Endothelial cell of umbilical vein (primary cell): Measurements from ENCODE around the gene NDUFS6. TPM values are rescaled to one million over a fixed set of nuclear protein-coding genes. Genes with fewer than 3 reads are reported as not detected.

Experiments
- BruUV-seq: library from RNA; stranded (reverse); fragments of 400-500 nt; replicated peaks from 2 replicates; lab custom pipeline; 2021; lab: Mats Ljungman, UMichigan
- CTCF ChIA-PET: fragments of 300-600, 350-600 bp; sonication (Branson Sonifier 250); formaldehyde crosslinking; loops from one replicate; lab custom pipeline; 2021; ENCODE audit warnings: antibody characterized with exemption, inconsistent platforms; lab: Charles Lee
- POLR2A ChIA-PET: fragments of 300-600, 350-600 bp; sonication (Branson Sonifier 250); formaldehyde crosslinking; loops from one replicate; lab custom pipeline; 2021; ENCODE audit warnings: antibody characterized with exemption, inconsistent platforms; lab: Charles Lee
- DNase-seq: peaks from one replicate; pipeline ENCODE4 v3.0.0-alpha.2; 2011; ENCODE audit warnings: low read depth, low spot score
- FAIRE-seq: peaks from 2 replicates; lab custom pipeline; 2011; peaks lifted over from hg19 to GRCh38; lab: Jason Lieb, UNC
- H2AFZ ChIP-seq: 2 replicates; pipeline ENCODE4 v1.6.0; 2012; ENCODE audit warnings: low read depth, low read length, control low read depth, inconsistent platforms
- H3K27ac ChIP-seq: 2 replicates; pipeline ENCODE4 v1.5.1; 2011; ENCODE audit warnings: low read depth, mild to moderate bottlenecking, control low read depth, low read length, moderate library complexity; ENCODE audit not compliant: insufficient read depth
- H3K27me3 ChIP-seq, 2 experiments: 2 replicates each; pipeline versions ENCODE4 v1.6.0 to v1.6.1; 2011; ENCODE audit warnings: low read length in 2 of 2, mixed read lengths in 1 of 2; ENCODE audit not compliant: control insufficient read depth in 2 of 2, insufficient read depth in 2 of 2
- H3K36me3 ChIP-seq, 2 experiments: 2 replicates in 1 of 2; 3 replicates in 1 of 2; pipeline ENCODE4 v1.5.1; 2011; ENCODE audit warnings: low read length in 2 of 2, mild to moderate bottlenecking in 1 of 2, moderate library complexity in 1 of 2; ENCODE audit not compliant: control insufficient read depth in 2 of 2, insufficient read depth in 2 of 2; ENCODE audit errors: extremely low read depth in 1 of 2
- H3K4me1 ChIP-seq: 3 replicates; pipeline ENCODE4 v1.5.1; 2011; ENCODE audit warnings: mild to moderate bottlenecking, low read length; ENCODE audit not compliant: control insufficient read depth, insufficient read depth; ENCODE audit errors: extremely low read depth
- H3K4me2 ChIP-seq: 2 replicates; pipeline ENCODE4 v1.6.1; 2011; ENCODE audit warnings: low read length, control low read depth, mixed read lengths; ENCODE audit not compliant: insufficient read depth
- H3K4me3 ChIP-seq, 3 experiments: fragments of 200-600 bp in 1 of 3; sonication (generic), shearing (Covaris generic) in 1 of 3; replicated peaks in 1 of 3; 2 replicates each; pipeline ENCODE4 v1.5.1; 2011 to 2016; ENCODE audit warnings: control low read depth in 3 of 3, low read length in 3 of 3, mild to moderate bottlenecking in 2 of 3, inconsistent platforms in 1 of 3, low read depth in 1 of 3, moderate library complexity in 1 of 3; ENCODE audit not compliant: insufficient read depth in 1 of 3
- H3K79me2 ChIP-seq: 2 replicates; pipeline ENCODE4 v1.6.0; 2012; ENCODE audit warnings: low read length, inconsistent platforms; ENCODE audit not compliant: control insufficient read depth, insufficient read depth
- H3K9ac ChIP-seq: replicated peaks from 2 replicates; pipeline ENCODE3; 2011; ENCODE audit warnings: low read length, control low read depth; ENCODE audit not compliant: insufficient read depth; ENCODE audit errors: extremely low read depth
- H3K9me1 ChIP-seq: replicated peaks from 3 replicates; pipeline ENCODE4 v1.6.0; 2011; ENCODE audit warnings: mild to moderate bottlenecking, low read length; ENCODE audit not compliant: control insufficient read depth, insufficient read depth; ENCODE audit errors: extremely low read depth
- H3K9me3 ChIP-seq: replicated peaks from 2 replicates; pipeline ENCODE4 v1.5.1; 2012; ENCODE audit warnings: low read length, inconsistent platforms; ENCODE audit not compliant: control insufficient read depth, insufficient read depth
- H4K20me1 ChIP-seq: replicated peaks from 2 replicates; pipeline ENCODE3; 2011; ENCODE audit warnings: mild to moderate bottlenecking, low read length; ENCODE audit not compliant: control insufficient read depth, insufficient read depth; ENCODE audit errors: extremely low read depth
- CTCF ChIP-seq, 2 donors: IDR thresholded peaks; 1 replicate in 1 of 2; 2 replicates in 1 of 2; pipeline ENCODE4 v1.5.1; 2011; ENCODE audit warnings: low read length in 2 of 2, mild to moderate bottlenecking in 2 of 2, moderate library complexity in 2 of 2, control low read depth in 1 of 2, inconsistent platforms in 1 of 2, low read depth in 1 of 2; ENCODE audit not compliant: insufficient read depth in 1 of 2; ENCODE audit errors: extremely low read depth in 1 of 2
- EZH2 ChIP-seq: IDR thresholded peaks from 2 replicates; pipeline ENCODE4 v1.6.1; 2012; ENCODE audit warnings: borderline replicate concordance, low read depth, mild to moderate bottlenecking, moderate library complexity, low read length, inconsistent platforms; ENCODE audit not compliant: severe bottlenecking
- FOS ChIP-seq: IDR thresholded peaks from 2 replicates; pipeline ENCODE4 v1.6.1; 2011; ENCODE audit warnings: mild to moderate bottlenecking, low read length, moderate library complexity, borderline replicate concordance; ENCODE audit not compliant: insufficient read depth
- GATA2 ChIP-seq: IDR thresholded peaks from 2 replicates; pipeline ENCODE4 v1.7.0; 2011; ENCODE audit warnings: low read depth, mild to moderate bottlenecking, moderate library complexity, mixed read lengths, low read length; ENCODE audit not compliant: insufficient read length, insufficient read depth
- JUN ChIP-seq: IDR thresholded peaks from 2 replicates; pipeline ENCODE4 v1.6.1; 2011; ENCODE audit warnings: borderline replicate concordance, low read depth; ENCODE audit not compliant: insufficient read length, insufficient read depth
- MYC ChIP-seq: IDR thresholded peaks from one replicate; pipeline ENCODE4 v1.6.1; 2011; ENCODE audit warnings: mild to moderate bottlenecking, low read depth, low read length
- POLR2A ChIP-seq: IDR thresholded peaks from 2 replicates; pipeline ENCODE4 v1.6.1; 2012; ENCODE audit warnings: low read depth, mild to moderate bottlenecking, control low read depth, low read length
- POLR2AphosphoS5 ChIP-seq: IDR thresholded peaks from 2 replicates; pipeline ENCODE4 v1.6.1; 2012; ENCODE audit warnings: low read depth, mild to moderate bottlenecking, control low read depth, low read length, moderate library complexity; ENCODE audit not compliant: insufficient read depth
- dilution Hi-C: fragments of 300-500 bp; cut with MboI; formaldehyde crosslinking; loops from one replicate; pipeline ENCODE4 v1.15.0; 2019; ENCODE audit warnings: low sequenced_read_pairs; ENCODE audit not compliant: extremely low pct_ligation_motif_present
- intact Hi-C: fragments of 100-400 bp; cut with micrococcal nuclease; formaldehyde crosslinking; loops from one replicate; pipeline ENCODE4 v1.10.0; 2022
- polyA plus RNA-seq, 4 experiments: library from polyadenylated mRNA; depleted of rRNA in 3 of 4; stranded (reverse) in 3 of 4; unstranded in 1 of 4; fragments of >200 nt; gene quantifications; 2 replicates each; pipeline versions ENCODE4 v1.2.1 to v1.2.3, GENCODE V29; 2011 to 2012; ENCODE audit warnings: missing spikeins in 1 of 4
- total RNA-seq: library from RNA; stranded (reverse); gene quantifications from 2 replicates; pipeline ENCODE4 v1.2.3, GENCODE V29; 2021
- TF ChIP-seq, protein P1 (sequence below): IDR thresholded peaks from 2 replicates; pipeline ENCODE4 v1.6.1; 2011; ENCODE audit not compliant: insufficient read depth, insufficient read length

NDUFS6 gene
- total and polyA plus RNA-seq, 2 donors (not counting 3 experiments of a cell fraction or from before 2014, with no cell fraction given) = 42.5 to 127 TPM

- Histone ChIP-seq H3K4me3 (no peak overlapping the region), H3K9me3 (no peaks in the 10 kb centered on the region), H3K27ac (no peak overlapping the region), H2AFZ (no peak overlapping the region), H3K9ac (no peak overlapping the region), H4K20me1 (no peaks in the 10 kb centered on the region), H3K79me2 (no peaks in the 10 kb centered on the region), H3K4me1 (peaks cover 38% of the 10 kb centered on the region), H3K9me1 (no peaks in the 10 kb centered on the region), H3K36me3 (no peaks in the 10 kb centered on the region), H3K27me3 (no peaks in the 10 kb centered on the region), H3K4me2 (no peak overlapping the region)
- POLR2A ChIA-PET = interaction anchor here (1.6 kb wide), 1 partner anchor 8 kb away, joined by 5 read pairs; the partner anchor contains the start of gene MRPL36
- CTCF ChIA-PET = interaction anchor here (1.5 to 1.9 kb wide), 2 partner anchors 8 to 28 kb away, joined by 8 to 9 read pairs; partner anchors contain the start of gene MRPL36
- DNase-seq (no peak), FAIRE-seq (peak; percentile 60)
- intact Hi-C loops = no loop called here
- no TSS peak for BruUV-seq
- TF ChIP-seq POLR2A = no peak
- no peak for TF ChIP-seq JUN
- TF ChIP-seq CTCF (IDR thresholded peaks at IDR 0.05; ENCODE audit: extremely low read depth in 1 of 2, insufficient read depth in 1 of 2, low read depth in 1 of 2, low read length in 2 of 2) = no peak
- TF ChIP-seq MYC = no peak
- no peak for TF ChIP-seq FOS
- TF ChIP-seq EZH2 = no peak
- TF ChIP-seq GATA2 = no peak
- TF ChIP-seq, protein P1, sequence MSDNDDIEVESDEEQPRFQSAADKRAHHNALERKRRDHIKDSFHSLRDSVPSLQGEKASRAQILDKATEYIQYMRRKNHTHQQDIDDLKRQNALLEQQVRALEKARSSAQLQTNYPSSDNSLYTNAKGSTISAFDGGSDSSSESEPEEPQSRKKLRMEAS = no peak
- TF ChIP-seq POLR2AphosphoS5 = no peak
- dilution Hi-C loops = no loop called here
These were observed 10.0 kb upstream of the NDUFS6 start for GRCh38 chr5:1791176-1791575.
